ENCODE measurements around the gene PLD4.
"Not testable (repeated sequence)": the region's sequence is repeated elsewhere in the genome, so short reads cannot be mapped to it uniquely, and the experiment has no call there.

The PLD4 gene

GRCh38 chr14:104883681-104884361 is 40.9 kb upstream of the PLD4 start:
- no peak overlapping the region for H3K27ac ChIP-seq
- TF ChIP-seq, protein P1, sequence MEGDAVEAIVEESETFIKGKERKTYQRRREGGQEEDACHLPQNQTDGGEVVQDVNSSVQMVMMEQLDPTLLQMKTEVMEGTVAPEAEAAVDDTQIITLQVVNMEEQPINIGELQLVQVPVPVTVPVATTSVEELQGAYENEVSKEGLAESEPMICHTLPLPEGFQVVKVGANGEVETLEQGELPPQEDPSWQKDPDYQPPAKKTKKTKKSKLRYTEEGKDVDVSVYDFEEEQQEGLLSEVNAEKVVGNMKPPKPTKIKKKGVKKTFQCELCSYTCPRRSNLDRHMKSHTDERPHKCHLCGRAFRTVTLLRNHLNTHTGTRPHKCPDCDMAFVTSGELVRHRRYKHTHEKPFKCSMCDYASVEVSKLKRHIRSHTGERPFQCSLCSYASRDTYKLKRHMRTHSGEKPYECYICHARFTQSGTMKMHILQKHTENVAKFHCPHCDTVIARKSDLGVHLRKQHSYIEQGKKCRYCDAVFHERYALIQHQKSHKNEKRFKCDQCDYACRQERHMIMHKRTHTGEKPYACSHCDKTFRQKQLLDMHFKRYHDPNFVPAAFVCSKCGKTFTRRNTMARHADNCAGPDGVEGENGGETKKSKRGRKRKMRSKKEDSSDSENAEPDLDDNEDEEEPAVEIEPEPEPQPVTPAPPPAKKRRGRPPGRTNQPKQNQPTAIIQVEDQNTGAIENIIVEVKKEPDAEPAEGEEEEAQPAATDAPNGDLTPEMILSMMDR (conservative IDR thresholded peaks at IDR 0.05) = no peak

GRCh38 chr14:104884381-104884780 is 40.3 kb upstream of the PLD4 start:
- not testable (repeated sequence) for H3K27ac ChIP-seq

GRCh38 chr14:104885031-104885972 is 39.4 kb upstream of the PLD4 start:
- H3K27ac ChIP-seq = no peak overlapping the region
- TF ChIP-seq, protein P1 (conservative IDR thresholded peaks at IDR 0.05) = no peak

DNA sequence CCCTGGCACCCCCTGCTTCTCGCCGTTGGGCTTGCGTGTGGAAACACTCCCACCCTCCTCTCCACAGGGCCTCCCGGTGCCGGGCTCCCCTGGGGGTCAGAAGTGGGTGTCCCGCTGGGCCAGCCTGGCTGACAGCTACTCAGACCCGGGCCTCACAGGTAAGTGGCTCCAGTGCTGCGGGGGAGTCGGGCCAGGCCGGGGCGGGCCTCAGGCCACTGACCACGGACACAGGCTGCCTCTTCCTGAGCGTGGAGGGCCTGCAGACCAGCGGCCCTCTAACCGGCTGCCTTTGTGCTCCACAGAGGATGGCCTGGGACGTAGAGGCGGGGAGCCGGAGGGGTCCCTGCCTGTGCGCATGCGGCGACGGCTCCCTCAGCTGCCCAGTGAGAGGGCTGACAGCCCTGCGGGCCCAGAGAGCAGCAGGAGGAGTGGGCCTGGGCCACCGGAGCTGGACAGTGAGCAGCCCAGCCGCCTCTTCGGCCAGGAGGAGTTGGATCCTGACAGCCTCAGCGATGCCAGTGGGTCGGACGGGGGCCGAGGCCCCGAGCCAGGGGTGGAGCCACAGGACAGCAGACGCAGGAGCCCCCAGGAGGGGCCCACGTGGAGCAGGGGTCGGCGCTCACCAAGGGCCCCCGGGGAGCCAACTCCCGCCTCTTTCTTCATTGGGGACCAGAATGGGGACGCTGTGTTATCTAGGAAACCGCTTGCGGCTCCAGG is 38.5 kb upstream of the PLD4 start:
- TF ChIP-seq, protein P1 (conservative IDR thresholded peaks at IDR 0.05) = no peak

DNA sequence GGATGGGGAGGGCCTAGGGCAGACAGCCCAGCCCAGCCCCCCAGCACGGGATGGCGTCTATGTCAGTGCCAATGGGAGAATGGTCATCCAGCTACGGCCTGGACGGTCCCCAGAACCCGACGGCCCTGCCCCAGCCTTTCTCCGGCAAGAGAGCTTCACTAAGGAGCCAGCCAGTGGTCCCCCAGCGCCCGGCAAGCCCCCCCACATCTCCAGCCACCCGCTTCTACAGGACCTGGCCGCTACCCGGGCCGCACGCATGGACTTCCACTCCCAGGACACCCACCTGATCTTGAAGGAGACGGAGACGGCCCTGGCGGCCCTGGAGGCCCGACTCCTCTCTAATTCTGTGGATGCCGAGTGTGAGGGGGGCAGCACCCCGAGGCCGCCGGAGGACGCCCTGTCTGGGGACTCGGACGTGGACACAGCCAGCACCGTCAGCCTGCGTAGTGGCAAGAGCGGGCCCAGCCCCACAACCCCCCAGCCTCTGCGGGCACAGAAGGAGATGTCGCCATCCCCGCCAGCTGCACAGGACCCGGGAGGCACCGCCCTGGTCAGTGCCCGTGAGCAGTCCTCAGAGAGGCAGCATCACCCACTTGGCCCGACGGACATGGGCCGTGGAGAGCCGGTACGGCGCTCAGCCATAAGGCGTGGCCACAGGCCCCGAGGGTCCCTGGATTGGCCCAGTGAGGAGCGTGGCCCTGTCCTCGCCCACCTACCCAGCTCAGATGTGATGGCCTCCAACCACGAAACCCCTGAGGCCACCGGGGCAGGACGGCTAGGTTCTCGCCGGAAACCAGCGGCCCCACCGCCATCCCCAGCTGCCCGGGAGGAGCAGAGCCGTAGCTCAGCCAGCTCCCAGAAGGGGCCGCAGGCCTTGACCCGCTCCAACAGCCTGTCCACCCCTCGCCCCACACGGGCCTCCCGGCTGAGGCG is 37.7 kb upstream of the PLD4 start:
- TF ChIP-seq, protein P1 (conservative IDR thresholded peaks at IDR 0.05) = no peak
- no peak overlapping the region for H3K27ac ChIP-seq

More for the DNA sequence above, 38.5 kb upstream of the PLD4 start:
- no peak overlapping the region for H3K27ac ChIP-seq

DNA sequence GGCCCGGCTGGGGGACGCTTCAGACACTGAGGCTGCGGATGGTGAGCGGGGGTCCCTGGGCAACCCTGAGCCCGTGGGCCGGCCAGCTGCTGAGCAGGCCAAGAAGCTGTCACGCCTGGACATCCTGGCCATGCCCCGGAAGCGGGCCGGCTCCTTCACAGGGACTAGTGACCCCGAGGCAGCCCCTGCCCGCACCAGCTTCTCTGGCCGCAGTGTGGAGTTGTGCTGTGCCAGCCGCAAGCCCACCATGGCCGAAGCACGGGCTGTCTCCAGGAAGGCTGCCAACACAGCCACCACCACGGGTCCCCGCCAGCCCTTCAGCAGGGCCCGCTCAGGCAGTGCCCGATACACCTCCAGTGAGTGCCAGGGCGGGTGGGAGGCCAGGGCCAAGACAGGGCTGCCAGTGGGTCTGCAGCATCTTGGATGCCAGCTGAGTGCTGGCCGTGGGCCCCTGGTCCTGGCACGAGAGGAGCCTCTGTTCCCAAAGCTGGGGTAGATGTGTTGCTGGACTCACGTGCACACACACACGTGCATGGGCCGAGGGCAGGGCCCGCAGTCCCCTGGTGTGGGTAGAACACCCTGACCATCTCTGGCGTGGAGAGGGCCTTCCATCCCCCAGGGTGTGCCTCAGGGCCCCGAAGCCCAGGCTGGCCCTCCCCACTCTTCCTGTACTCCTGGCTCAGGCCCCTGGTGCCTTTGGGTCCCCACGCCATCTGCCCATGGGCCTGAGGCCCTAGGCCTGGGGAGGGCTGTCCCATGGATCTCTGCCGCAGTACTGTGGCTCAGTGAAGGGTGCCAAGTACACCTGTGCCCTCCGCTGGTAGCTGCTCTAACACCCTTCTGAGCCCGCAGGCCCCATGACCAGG is 36.8 kb upstream of the PLD4 start:
- no peak overlapping the region for H3K27ac ChIP-seq
- TF ChIP-seq, protein P1 (conservative IDR thresholded peaks at IDR 0.05) = no peak

Measured in VCaP (cell line).